ENCODE measurements around the gene NUDT11.
"Not testable (repeated sequence)": the region's sequence is repeated elsewhere in the genome, so short reads cannot be mapped to it uniquely, and the experiment has no call there.

Gene NUDT11

GRCh38 chrX:51487960-51488267 is 8.5 kb downstream of the NUDT11 start:
- DNase-seq (ENCODE audit: extremely low read depth, insufficient read length): no peak
- Histone ChIP-seq H3K27me3 (replicated peaks; ENCODE audit: control insufficient read depth, insufficient read depth, low read length) (no peaks in the 10 kb centered on the region), H3K36me3 (ENCODE audit: control insufficient read depth, insufficient read depth, low read length) (no peaks in the 10 kb centered on the region), H3K4me3 (replicated peaks; ENCODE audit: low read depth, low read length) (no peak overlapping the region)
- no peak for TF ChIP-seq CTCF (IDR thresholded peaks at IDR 0.05; ENCODE audit: insufficient read depth, low read length, poor library complexity, severe bottlenecking)

GRCh38 chrX:51484616-51485015 is 11.8 kb downstream of the NUDT11 start:
- no peaks in the 10 kb centered on the region for H3K36me3 ChIP-seq (ENCODE audit: control insufficient read depth, insufficient read depth, low read length)
- no peak for DNase-seq (ENCODE audit: extremely low read depth, insufficient read length)
- no peaks in the 10 kb centered on the region for H3K27me3 ChIP-seq (replicated peaks; ENCODE audit: control insufficient read depth, insufficient read depth, low read length)
- no peak for TF ChIP-seq CTCF (IDR thresholded peaks at IDR 0.05; ENCODE audit: insufficient read depth, low read length, poor library complexity, severe bottlenecking)
- H3K4me3 ChIP-seq (replicated peaks; ENCODE audit: low read depth, low read length): no peak overlapping the region

- not testable (repeated sequence) for H3K4me3 ChIP-seq (replicated peaks; ENCODE audit: low read depth, low read length); H3K36me3 ChIP-seq (ENCODE audit: control insufficient read depth, insufficient read depth, low read length); H3K27me3 ChIP-seq (replicated peaks; ENCODE audit: control insufficient read depth, insufficient read depth, low read length); DNase-seq (ENCODE audit: extremely low read depth, insufficient read length)
Observed at GRCh38 chrX:51482411-51482810, 14.0 kb downstream of the NUDT11 start.

- Histone ChIP-seq H3K27me3 (replicated peaks; ENCODE audit: control insufficient read depth, insufficient read depth, low read length) (no peaks in the 10 kb centered on the region), H3K4me3 (replicated peaks; ENCODE audit: low read depth, low read length) (no peak overlapping the region), H3K36me3 (ENCODE audit: control insufficient read depth, insufficient read depth, low read length) (no peaks in the 10 kb centered on the region)
- no peak for DNase-seq (ENCODE audit: extremely low read depth, insufficient read length)
- TF ChIP-seq CTCF (IDR thresholded peaks at IDR 0.05; ENCODE audit: insufficient read depth, low read length, poor library complexity, severe bottlenecking): no peak
Observed at GRCh38 chrX:51476930-51477329, 19.5 kb downstream of the NUDT11 start.

- Histone ChIP-seq H3K36me3 (ENCODE audit: control insufficient read depth, insufficient read depth, low read length) (no peaks in the 10 kb centered on the region), H3K4me3 (replicated peaks; ENCODE audit: low read depth, low read length) (no peak overlapping the region), H3K27me3 (replicated peaks; ENCODE audit: control insufficient read depth, insufficient read depth, low read length) (no peaks in the 10 kb centered on the region)
- no peak for DNase-seq (ENCODE audit: extremely low read depth, insufficient read length)
- no peak for TF ChIP-seq CTCF (IDR thresholded peaks at IDR 0.05; ENCODE audit: insufficient read depth, low read length, poor library complexity, severe bottlenecking)
Observed at GRCh38 chrX:51463322-51463721, 33.1 kb downstream of the NUDT11 start.

- no peak for DNase-seq (ENCODE audit: extremely low read depth, insufficient read length)
- H3K36me3 ChIP-seq (ENCODE audit: control insufficient read depth, insufficient read depth, low read length): no peaks in the 10 kb centered on the region
- H3K27me3 ChIP-seq (replicated peaks; ENCODE audit: control insufficient read depth, insufficient read depth, low read length): no peaks in the 10 kb centered on the region
- TF ChIP-seq CTCF (IDR thresholded peaks at IDR 0.05; ENCODE audit: insufficient read depth, low read length, poor library complexity, severe bottlenecking): peak; percentile 75
- no peak overlapping the region for H3K4me3 ChIP-seq (replicated peaks; ENCODE audit: low read depth, low read length)
Observed at GRCh38 chrX:51461053-51462044, 35.0 kb downstream of the NUDT11 start.

Measured in GM06990 (cell line).